Esophagus mucosa (tissue), 1 donor: ENCODE data around the gene TIGD6. TPM values are rescaled to one million over a fixed set of nuclear protein-coding genes. Genes with fewer than 3 reads are reported as not detected.
"Not testable (repeated sequence)": the region's sequence is repeated elsewhere in the genome, so short reads cannot be mapped to it uniquely, and the experiment has no call there.

Experiments used
- ATAC-seq: fragments of 200-7000 bp; cut with Tn5 transposase; one replicate; pipeline ENCODE4 v1.9.1; 2020
- total RNA-seq: library from RNA; stranded (reverse); gene quantifications from one replicate; pipeline ENCODE4 v1.2.4, GENCODE V29; 2023
- donor health status: DM: yes; HTN: yes; CAD: no.

The TIGD6 gene
- 2.6 TPM for total RNA-seq

DNA sequence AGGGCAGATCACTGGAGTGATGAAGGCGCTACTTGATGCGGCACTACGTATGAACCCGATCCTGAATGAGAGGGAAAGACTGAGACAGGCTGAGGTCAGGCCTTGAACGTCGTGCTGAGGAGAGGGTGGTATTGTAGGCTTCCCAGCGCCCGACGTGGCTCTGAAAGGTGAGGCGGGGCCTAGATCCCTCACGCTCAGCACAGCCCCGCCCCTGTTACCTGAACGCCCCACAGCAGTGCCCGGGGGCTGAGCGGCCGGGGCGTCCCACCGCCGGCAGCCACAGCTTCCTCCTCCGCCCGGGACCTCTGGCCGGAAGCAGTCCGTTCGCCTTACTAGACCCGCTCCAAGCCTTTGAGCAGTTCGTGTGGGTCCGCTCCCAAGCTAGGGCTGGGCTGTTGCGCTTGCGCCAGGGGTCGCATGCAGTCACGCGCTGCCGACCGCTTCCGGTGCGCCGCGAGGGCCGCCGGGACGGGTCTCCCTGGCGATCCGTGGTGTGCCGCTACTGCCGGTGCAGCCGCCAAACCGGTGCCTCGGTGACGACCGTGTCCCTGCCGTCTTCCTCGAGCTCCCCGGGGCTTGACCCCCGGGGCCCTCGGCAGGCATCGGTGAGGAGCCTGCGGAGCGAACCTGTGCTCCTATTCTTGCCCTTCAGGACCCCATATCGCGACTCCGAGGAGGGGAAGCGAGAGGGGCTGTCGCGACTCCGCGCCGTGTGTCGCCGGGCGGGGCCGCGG is at the start of gene TIGD6, which contains the start of gene HMGXB3:
Gene TIGD6 (minus strand): TSS at position 399 of the 734 bp plus-strand sequence. CDS start 4,306 bp downstream, outside the sequence.
Gene HMGXB3 (plus strand): TSS at position 484 of the 734 bp plus-strand sequence. CDS start 4,114 bp downstream, outside the sequence.
- ATAC-seq: peak; percentile 82

DNA sequence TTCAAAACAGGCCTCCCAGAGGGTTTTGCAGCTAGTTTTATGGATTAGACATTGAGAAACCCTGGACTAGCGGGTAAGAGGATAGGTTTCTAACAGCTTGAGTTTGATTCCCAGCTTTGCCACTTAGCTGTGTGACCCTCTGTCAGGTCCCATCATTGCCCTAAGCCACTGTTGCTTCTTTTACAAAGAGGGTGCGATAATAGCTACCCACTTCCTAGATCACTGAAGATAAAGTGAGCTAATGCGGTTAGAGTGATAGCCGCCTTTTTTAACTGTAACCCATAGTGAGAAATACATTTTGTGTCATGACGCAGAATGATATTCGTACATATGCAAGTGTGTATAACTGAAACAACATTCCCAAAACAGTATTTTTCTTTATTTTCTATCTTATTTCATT is 45.6 kb upstream of the TIGD6 start:
- ATAC-seq: no peak

- no peak for ATAC-seq
Measured at GRCh38 chr5:150045549-150045948, 45.1 kb upstream of the TIGD6 start.

- ATAC-seq: no peak
Measured at GRCh38 chr5:150044712-150045111, 44.3 kb upstream of the TIGD6 start.

GRCh38 chr5:150044329-150044681 is 43.9 kb upstream of the TIGD6 start:
- no peak for ATAC-seq

DNA sequence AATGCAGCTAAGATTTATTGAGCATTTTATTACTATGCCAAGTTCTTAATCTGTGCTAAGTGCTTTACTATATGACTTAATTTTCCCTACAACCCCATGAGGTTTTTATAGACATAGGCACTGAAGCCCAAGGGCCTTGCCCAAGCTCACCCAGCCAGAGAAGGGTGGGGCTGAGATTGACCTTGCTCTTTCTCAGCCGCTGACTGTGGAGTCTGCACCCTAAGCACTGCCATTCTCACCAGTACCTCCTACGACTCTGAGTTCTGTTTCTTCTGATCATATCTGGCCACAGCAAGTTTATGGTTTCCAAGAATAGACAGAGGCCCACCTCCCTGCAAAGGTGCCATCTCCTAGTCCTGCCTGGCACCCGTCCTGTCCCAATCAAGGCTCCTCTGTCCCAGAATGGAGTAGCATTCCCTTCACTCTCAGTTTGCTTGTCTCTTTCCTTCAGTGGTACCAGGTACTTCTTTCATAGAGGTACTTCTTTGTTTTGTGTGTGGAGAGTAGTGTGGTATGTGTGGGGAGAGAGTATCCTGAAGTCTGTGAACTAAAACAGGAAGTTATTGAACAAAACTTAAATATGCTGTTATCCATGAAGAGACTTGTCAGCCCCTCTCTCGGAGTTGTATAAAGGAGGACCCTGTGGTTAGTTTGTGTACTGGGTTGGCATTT is 43.3 kb upstream of the TIGD6 start:
- ATAC-seq: no peak

- no peak for ATAC-seq
Measured at GRCh38 chr5:150042459-150042858, 42.0 kb upstream of the TIGD6 start.

- no peak for ATAC-seq
Measured at GRCh38 chr5:150038547-150038946, 38.1 kb upstream of the TIGD6 start.

- peak; percentile 58 for ATAC-seq
Measured at GRCh38 chr5:150036513-150036912, 36.1 kb upstream of the TIGD6 start.

GRCh38 chr5:150035139-150035895 is 34.9 kb upstream of the TIGD6 start:
- no peak for ATAC-seq

DNA sequence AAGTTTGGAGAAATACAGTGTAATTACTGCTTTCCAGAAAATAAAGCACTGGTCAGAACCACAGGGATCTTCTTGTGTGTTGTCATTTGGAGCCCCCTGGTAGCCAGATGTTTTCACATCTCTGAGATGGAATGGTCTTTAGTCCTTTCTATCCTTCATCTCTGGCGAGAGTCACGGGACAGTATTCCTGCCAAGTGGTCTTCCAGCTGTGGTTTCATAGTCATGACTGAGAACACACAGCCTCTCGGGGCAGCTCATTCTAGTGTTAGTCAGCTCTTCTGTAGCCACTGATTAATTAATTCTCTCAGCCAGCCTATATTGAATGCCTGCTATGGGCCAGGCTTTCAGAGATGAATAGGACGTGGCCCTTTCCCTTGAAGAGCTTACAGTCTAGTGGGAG is 34.2 kb upstream of the TIGD6 start:
- peak; percentile 10 for ATAC-seq

DNA sequence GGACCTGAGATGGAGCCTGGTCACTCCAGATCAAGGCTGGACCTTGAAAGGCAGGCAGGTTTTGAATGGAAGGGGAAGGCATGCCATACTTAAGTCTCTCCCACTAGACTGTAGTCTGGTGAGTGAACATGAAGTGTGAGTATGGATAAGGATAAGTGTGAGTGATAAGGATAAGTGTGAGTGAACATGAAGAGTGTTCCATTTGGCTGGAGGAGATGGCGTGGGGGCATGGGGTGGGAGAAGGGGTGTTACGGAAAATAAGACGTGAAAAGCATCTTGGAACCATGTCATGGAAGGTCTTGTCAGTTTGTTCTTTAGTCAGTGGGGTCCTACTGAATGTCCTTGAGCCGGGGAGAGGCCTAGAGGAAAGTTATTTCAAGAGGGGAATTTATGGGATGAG is 32.9 kb upstream of the TIGD6 start:
- no peak for ATAC-seq

GRCh38 chr5:150028047-150028446 is 27.6 kb upstream of the TIGD6 start:
- not testable (repeated sequence) for ATAC-seq

GRCh38 chr5:150026682-150027172 is 26.3 kb upstream of the TIGD6 start:
- ATAC-seq: no peak

- no peak for ATAC-seq
Measured at GRCh38 chr5:150024346-150024984, 24.0 kb upstream of the TIGD6 start.

DNA sequence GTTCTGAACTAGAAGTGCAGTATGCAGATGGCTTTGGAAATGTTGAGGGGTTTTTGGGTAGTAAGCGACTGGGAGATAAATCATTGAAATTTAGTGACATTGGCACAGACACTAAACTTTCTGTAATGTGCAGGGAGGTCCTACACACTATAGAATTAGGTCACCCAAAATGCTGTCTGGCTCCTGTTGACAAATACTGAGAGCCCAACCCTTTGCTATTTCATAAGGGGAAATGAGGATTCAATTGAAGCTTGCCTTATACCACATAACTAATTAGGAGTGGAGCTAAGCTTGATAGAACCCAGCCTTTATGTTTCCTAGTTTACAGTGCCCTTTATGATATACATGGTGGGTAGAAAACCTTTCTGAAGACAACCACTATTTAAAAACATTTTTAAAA is 22.7 kb upstream of the TIGD6 start:
- peak; percentile 34 for ATAC-seq

GRCh38 chr5:150022681-150023080 is 22.2 kb upstream of the TIGD6 start:
- no peak for ATAC-seq

DNA sequence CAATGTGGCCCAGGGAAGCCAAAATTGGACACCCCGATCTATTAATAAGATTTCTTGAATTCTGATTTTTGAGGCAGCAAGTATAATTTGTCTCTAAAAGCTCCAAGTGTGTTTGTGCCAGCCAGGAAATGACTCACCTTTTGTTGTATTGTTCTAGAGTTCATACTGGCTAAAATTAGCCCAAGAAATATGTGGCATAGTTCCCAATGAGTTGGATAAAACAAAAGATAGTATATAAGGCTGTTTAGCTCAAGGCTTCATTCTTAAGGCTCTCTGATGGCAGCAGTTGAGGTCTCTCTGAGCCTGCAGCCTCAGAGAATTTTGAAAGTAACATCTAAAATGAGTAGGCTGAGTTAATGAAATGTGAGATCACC is 21.7 kb upstream of the TIGD6 start:
- peak; percentile 84 for ATAC-seq

DNA sequence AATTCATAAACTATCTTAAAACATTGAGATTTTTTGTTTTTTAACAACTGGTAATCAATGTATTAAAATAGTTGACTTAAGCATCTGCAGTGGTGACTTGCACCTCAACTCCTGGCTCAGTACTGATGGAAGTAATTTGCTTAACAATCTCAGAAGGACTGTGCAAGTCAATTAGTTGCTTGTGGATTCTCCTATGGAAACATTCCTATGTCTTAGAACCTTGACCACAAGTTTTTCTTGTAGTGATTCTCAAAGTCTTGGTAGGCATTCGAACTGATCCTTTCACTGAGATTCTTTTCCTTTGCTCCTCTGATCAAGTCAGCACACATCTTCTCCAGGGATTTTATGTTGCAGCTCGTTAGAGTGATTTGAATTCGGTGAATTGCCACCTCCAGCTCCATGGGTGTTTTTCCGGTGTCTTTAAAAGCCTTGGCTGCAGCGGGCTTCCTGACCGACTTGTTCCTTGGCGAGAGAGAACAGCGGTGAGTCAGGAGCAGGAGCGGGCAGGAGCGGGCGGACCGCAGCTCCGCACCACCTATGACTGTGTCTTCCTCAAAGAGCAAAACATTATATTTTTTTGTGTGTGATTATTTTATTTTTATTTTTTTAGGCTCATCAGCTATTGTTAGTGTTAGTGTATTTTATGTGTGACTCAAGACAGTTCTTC is 21.2 kb upstream of the TIGD6 start:
- ATAC-seq: peak; percentile 92

DNA sequence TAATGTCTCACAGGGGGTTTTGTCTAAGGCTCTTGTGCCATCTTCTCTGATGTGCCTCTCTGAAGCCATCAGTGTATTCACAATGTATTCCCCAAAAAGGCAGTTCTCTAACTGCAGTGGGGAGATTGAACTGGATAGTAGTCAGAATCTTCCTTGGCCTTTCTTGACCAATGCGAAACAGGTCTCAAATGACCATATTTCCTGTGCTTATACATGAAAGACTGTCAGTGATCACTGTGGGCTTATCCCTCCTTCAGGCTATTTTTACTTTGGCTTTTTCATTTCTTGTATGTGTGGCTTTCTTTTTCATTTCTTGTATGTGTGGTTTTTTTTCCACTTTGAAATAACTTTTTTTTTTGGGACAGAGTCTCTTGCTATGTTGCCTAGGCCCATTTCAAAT is 19.8 kb upstream of the TIGD6 start:
- no peak for ATAC-seq

GRCh38 chr5:150017226-150018005 is 17.0 kb upstream of the TIGD6 start:
- ATAC-seq: peak; percentile 10
